Measurements from ENCODE around the gene SLC4A8.

DNA sequence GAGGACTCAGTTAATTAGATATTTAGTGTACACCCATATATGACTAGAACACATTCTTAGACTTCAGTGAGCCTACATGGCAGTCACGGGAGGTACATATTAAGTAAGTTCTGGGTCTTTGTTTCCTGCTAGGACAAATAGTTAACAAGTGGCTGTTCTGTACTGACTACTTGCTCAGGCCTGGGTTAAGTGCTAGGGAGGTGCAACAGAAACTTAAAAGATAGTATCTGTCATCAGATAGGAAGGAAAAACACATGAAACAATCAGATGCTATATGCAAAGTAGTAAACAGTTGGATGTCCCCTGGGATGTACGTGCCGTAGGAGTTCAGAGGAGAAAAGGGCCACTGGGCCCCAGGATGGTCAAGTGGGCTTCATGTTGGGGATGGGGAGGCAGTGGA is 59.5 kb downstream of the SLC4A8 start:
- no peak for TF ChIP-seq YY1 (IDR thresholded peaks at IDR 0.05; ENCODE audit: insufficient read depth, insufficient read length)
- no peak for TF ChIP-seq SUZ12 (IDR thresholded peaks at IDR 0.05; ENCODE audit: extremely low read depth, insufficient read depth, insufficient read length)
